HG03039 (cell line): ENCODE measurements around the gene XPR1.
A peak's percentile ranks its signal among the peaks of the same experiment; 100 is the strongest.
"Not testable (repeated sequence)": the region's sequence is repeated elsewhere in the genome, so short reads cannot be mapped to it uniquely, and the experiment has no call there.

Source experiments
- ATAC-seq: cut with Tn5 transposase; IDR thresholded peaks from one replicate; pipeline ENCODE4 v1.9.1; 2021; ENCODE audit warnings: mild to moderate bottlenecking, moderate library complexity; ENCODE audit not compliant: unreplicated experiment

XPR1 gene

DNA sequence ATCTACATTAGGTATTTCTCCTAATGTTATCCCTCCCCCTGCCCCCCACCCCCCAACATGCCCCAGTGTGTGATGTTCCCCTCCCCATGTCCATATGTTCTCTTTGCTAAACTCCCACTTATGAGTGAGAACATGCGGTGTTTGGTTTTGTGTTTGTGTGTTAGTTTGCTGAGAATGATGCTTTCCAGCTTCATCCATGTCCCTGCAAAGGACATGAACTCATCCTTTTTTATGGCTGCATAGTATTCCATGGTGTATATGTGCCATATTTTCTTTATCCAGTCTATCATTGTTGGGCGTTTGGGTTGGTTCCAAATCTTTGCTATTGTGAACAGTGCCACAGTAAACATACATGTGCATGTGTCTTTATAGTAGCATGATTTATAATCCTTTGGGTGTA lies 199.7 kb downstream of the XPR1 start:
- ATAC-seq: not testable (repeated sequence)

GRCh38 chr1:180833180-180833579 lies 201.4 kb downstream of the XPR1 start:
- ATAC-seq: not testable (repeated sequence)

- no peak for ATAC-seq
Measured at GRCh38 chr1:180836449-180836848, 204.6 kb downstream of the XPR1 start.

- no peak for ATAC-seq
Measured at GRCh38 chr1:180837020-180837419, 205.2 kb downstream of the XPR1 start.

- ATAC-seq: no peak
Measured at GRCh38 chr1:180838535-180838934, 206.7 kb downstream of the XPR1 start.

GRCh38 chr1:180839547-180839946 lies 207.7 kb downstream of the XPR1 start:
- no peak for ATAC-seq

DNA sequence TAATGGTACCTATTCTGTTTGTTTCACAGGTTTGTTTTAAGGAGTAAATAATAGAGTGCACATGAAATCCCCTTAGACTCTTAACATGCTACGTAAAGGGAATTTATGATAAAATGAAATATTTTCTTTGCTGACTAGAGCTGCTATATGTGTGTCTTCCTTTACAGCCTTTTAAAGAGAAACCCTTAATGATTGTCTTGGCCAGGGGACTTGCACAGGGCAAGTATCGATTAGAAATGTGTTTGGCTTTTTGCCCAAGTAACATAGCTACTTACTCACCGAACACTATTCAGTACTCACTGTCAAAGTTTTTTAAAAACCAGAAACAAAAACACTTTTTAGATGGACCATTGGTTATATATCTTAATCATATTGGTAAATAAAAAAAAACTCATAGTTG lies 209.6 kb downstream of the XPR1 start:
- ATAC-seq: no peak

DNA sequence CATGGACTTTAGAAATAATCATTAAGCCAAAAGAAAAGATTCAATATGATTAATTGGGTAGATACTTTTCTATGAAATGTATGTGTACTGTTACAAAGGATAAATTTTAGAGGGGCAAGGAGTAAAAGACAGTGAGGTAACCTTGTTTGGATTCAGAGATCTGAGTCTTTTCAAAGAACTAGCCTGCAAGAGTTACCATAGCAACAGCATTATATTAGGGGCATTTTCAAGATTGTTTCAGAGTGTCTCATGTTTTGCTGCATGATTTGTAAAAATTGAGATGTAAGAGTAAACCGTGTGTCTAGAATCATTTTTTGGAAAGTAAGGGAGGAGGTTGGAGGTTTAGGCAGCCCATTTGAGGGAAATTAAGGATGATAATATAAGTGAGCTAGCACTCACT lies 210.2 kb downstream of the XPR1 start:
- no peak for ATAC-seq

DNA sequence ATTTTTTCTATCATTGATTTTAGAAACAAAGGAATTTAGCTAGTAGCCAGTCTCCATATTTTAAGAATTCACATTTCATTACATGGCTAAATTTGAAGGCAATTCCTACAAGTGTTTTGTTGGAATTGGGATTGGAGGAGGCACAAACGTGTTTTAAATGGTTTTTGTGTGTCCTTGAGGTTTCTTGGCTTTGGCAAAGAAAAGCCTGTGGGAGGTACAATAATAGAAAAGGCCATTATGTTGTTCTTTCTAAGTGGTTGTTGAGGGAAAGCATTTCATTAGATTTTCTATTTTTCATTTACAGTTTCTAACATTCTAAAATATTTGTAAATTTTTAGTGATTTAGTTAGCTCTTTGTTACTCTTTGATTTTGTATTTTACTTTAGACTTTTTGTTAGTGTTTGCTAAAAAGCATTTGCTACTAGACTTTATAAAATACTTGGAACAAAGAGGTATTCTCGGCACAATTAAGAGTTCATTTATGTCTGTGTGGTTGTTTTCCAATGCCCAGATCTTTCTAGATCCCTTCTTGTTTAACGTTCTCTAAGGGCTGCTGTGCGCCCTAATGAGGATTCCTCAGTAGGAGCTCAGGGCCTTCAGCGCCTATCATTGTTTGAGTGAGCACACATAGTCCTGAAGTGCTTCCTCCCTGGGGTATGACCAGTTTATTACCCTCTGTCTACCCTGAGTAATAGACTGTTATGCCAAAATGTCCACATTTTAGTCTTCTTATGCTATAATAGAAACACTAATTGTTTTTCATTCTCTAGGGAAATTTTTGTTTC lies 210.9 kb downstream of the XPR1 start:
- no peak for ATAC-seq

DNA sequence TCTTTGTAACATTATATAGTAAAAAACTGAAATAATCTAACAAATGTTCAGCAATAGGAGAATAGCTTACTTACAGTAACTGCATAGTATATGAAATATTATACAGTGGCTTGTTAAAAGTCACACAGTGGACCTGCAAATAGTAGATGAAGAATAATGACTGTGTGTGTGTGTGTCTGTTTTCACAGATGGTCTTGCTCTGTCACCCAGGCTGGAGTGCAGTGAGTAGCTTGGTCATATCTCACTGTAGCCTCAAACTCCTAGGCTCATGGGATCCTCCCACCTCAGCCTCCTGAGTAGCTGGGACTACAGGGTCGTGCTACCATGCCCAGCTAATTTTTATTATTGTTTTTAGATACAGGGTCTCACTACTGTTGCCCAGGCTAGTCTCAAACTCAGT lies 213.5 kb downstream of the XPR1 start:
- ATAC-seq: no peak

DNA sequence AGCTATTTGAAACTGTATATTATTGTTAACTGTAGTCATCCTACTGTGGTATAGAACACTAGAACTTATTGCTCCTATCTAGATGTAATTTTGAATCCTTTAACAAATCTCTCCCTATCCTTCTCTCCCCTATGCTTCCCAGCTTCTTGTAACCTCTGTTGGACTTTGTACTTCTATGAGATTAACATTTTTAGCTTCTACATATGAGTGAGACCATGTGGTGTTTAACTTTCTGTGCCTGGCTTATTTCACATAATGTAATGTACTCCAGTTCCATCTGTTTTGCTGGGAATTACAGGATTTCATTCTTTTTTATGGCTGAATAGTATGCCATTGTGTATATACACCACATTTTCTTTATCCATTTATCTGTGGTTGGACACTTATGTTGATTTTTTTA lies 216.4 kb downstream of the XPR1 start:
- ATAC-seq: no peak

GRCh38 chr1:180849031-180849775 lies 217.4 kb downstream of the XPR1 start:
- ATAC-seq: peak; percentile 57

- ATAC-seq: no peak
Measured at GRCh38 chr1:180851995-180852887, 220.4 kb downstream of the XPR1 start.

DNA sequence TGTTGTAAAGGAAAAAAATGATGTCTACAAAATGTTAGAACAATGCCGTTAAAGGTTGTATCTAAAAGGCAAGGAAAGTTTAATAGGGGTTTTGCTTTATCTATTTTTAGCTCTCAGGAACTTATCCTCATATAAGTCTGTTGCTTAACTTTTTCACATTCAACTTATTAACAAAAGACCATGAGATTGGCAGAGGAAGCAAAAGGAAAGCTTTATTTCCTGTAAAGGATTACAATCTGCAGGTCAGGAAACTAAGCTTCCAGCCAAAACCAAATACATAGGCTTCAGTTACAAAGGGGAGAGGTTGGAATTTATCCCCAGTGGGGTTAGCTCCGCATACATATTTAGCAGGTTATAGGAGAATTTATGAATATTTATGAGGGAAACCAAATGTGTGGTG lies 222.2 kb downstream of the XPR1 start:
- ATAC-seq: no peak

DNA sequence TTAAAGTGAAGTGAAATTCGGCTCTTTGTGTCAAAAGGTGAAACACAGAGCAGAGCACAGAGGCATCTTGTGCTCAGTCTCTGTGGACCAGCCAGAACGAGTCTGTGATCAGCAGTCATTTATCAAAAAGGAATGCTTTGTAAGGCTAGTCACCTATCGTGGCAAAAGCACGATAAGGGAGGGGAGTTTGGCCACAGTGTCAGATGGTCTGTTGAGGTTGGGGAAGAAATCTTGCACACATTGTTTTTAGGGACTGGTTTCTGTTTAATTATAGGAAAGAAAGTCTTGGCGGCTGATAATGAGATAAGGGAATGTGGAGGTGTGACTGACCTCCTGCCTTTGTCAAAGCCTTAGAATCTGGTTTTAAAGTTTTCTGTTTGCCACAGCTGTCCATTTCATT lies 222.6 kb downstream of the XPR1 start:
- no peak for ATAC-seq

DNA sequence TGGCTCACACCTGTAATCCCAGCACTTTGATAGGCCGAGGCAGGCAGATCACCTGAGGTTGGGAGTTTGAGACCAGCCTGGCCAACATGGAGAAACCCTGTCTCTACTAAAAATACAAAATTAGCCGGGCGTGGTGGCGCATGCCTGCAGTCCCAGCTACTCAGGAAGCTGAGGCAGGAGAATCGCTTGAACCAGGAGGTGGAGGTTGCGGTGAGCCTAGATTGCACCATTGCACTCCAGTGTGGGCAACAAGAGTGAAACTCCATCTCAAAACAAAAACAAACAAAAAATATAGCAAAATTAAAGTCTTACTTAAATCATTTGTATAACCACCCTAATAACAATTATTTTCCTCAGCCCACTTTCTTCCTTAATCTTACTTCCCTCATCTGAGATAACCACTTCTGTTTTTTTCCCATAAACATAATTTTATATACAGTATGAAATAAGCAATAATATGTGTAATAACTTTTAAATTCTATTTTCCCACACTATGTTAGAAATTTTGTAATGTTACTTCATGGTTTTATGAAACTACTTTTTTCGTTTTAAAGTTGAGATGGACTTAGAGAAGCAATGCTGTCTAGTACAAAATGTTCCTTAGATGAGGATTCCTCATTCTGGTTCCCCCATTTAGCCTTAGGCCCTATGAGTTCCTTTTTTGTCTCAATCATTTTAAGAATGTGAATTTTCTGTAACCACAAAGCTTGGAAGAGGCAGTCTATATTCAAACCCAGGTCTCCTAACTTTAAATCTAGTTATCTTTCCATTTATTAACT lies 226.3 kb downstream of the XPR1 start:
- ATAC-seq: not testable (repeated sequence)

GRCh38 chr1:180859306-180859705 lies 227.5 kb downstream of the XPR1 start:
- no peak for ATAC-seq

GRCh38 chr1:180860535-180860934 lies 228.7 kb downstream of the XPR1 start:
- no peak for ATAC-seq

DNA sequence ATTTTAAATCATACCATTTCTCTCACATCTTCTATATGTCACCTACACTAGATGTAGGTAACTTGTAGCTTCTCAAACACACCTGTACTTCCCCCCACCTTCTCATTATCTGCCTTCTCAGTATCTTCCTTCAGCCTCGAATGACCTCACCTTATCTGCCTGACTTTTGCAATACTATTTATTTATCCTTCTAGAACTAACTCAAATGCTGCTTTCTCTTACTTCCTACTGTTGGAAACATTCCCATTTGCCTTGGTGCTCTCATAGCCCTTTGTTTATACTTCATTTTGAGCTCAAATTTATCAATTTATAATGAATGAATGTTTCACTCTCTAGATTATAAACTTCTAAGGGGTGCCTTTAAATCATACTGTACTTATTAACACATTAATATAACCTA lies 230.5 kb downstream of the XPR1 start:
- no peak for ATAC-seq

DNA sequence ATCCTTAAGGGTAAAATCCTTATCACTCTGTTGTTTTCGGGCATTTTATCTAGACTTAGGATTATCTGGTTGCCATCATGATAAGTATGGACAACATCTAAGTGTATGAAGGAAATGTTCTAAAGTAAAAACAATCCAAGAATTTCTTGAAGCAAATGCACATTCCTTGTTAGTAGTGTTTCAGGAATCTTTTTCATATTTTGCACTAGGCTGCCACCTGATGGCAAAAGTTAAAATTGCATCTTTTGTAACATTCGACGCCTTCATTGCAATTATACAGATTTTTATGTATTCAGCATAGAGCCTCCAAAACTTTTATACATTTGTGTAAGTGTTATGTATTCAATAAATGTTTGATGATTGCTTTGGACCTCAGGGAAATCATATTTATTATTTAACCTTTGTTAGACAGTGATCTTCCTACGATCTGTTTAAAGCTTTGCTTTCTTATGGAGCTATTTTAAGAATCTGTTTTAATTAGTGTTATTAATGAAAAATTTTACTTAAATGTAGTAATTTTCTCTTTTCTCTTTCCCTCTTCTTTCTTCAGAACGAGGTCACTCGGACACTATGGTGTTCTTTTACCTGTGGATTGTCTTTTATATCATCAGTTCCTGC lies 231.4 kb downstream of the XPR1 start:
- ATAC-seq: no peak
